ENCODE results near the gene CCR7.

Gene CCR7

GRCh38 chr17:40509626-40510327, 55.5 kb downstream of the CCR7 start:
- Histone ChIP-seq H3K36me3 (no peaks in the 10 kb centered on the region), H3K27me3 (ENCODE audit: insufficient read depth, low read depth, severe bottlenecking) (no peaks in the 10 kb centered on the region)

GRCh38 chr17:40506786-40507185, 58.5 kb downstream of the CCR7 start:
- H3K27ac ChIP-seq: no peak overlapping the region
- no peak for TF ChIP-seq CTCF (IDR thresholded peaks at IDR 0.05; ENCODE audit: low read depth, low read length)

More at GRCh38 chr17:40509626-40510327, 55.5 kb downstream of the CCR7 start:
- H3K9me3 ChIP-seq (ENCODE audit: severe bottlenecking): no peaks in the 10 kb centered on the region
- peak overlapping the region; percentile 39; the same call in 1 of the 2 replicates for H3K27ac ChIP-seq
- no peak for DNase-seq
- TF ChIP-seq CTCF (IDR thresholded peaks at IDR 0.05; ENCODE audit: low read depth, low read length): no peak
- H3K4me3 ChIP-seq (ENCODE audit: low read depth, low read length): no peak overlapping the region

More at GRCh38 chr17:40506786-40507185, 58.5 kb downstream of the CCR7 start:
- no peak overlapping the region for H3K4me3 ChIP-seq (ENCODE audit: low read depth, low read length)
- no peaks in the 10 kb centered on the region for H3K9me3 ChIP-seq (ENCODE audit: severe bottlenecking)
- no peak for DNase-seq
- no peaks in the 10 kb centered on the region for H3K27me3 ChIP-seq (ENCODE audit: insufficient read depth, low read depth, severe bottlenecking)
- H3K36me3 ChIP-seq: no peaks in the 10 kb centered on the region
